Measurements from ENCODE around the gene HPD. TPM values are rescaled to one million over a fixed set of nuclear protein-coding genes. Genes with fewer than 3 reads are reported as not detected.

Gene HPD
- total RNA-seq, 4 donors from 2014 or later, result 1.9 TPM; not detected in 3

GRCh38 chr12:121806009-121806545 is 52.6 kb downstream of the HPD start:
- Histone ChIP-seq H3K9me3 (no peaks in the 10 kb centered on the region), H3K27me3 (no peaks in the 10 kb centered on the region), H3K4me1 (peaks cover 4 to 26% of the 10 kb centered on the region in 2 donors), H3K27ac (peak overlapping the region; percentile 100), H3K4me3 (peak overlapping the region; percentile 79 to 85), H3K36me3 (no peaks in the 10 kb centered on the region)
- intact Hi-C loops (cut with DNase I; ENCODE audit: low total_unique reads), result no loop called here
- peak in 1 of 2 donors; percentile 23 for DNase-seq
- no peak for TF ChIP-seq CTCF (IDR thresholded peaks at IDR 0.05)

GRCh38 chr12:121805171-121806008 is 53.3 kb downstream of the HPD start:
- peak in 1 of 2 donors; percentile 34 for DNase-seq
- no peak for TF ChIP-seq CTCF (IDR thresholded peaks at IDR 0.05)
- no peak for TF ChIP-seq POLR2A (IDR thresholded peaks at IDR 0.05)
- H3K27ac ChIP-seq, result peak overlapping the region; percentile 100
- H3K27me3 ChIP-seq, result no peaks in the 10 kb centered on the region
- H3K4me1 ChIP-seq, result peaks cover 0 to 19% of the 10 kb centered on the region in 2 donors
- H3K4me3 ChIP-seq, result peak overlapping the region; percentile 79 to 85
- no peaks in the 10 kb centered on the region for H3K9me3 ChIP-seq
- intact Hi-C loops (cut with DNase I; ENCODE audit: low total_unique reads), result no loop called here
- H3K36me3 ChIP-seq, result no peaks in the 10 kb centered on the region

GRCh38 chr12:121804417-121805111 is 54.1 kb downstream of the HPD start:
- H3K9me3 ChIP-seq, result no peaks in the 10 kb centered on the region
- H3K4me3 ChIP-seq, result peak overlapping the region; percentile 79 to 85
- intact Hi-C loops (cut with DNase I; ENCODE audit: low total_unique reads), result no loop called here
- H3K27me3 ChIP-seq, result no peaks in the 10 kb centered on the region
- no peaks in the 10 kb centered on the region for H3K36me3 ChIP-seq
- H3K27ac ChIP-seq, result peak overlapping the region; percentile 100
- TF ChIP-seq CTCF (IDR thresholded peaks at IDR 0.05), result no peak
- no peak for TF ChIP-seq POLR2A (IDR thresholded peaks at IDR 0.05)
- H3K4me1 ChIP-seq, result peaks cover 0 to 16% of the 10 kb centered on the region in 2 donors
- peak; percentile 41 to 51 for DNase-seq

GRCh38 chr12:121803861-121804416 is 54.7 kb downstream of the HPD start, which contains the start of gene SETD1B:
TSS of gene SETD1B (plus strand) at chr12:121804009. CDS start at chr12:121804738, 729 bp downstream.
- Histone ChIP-seq H3K4me3 (peak within 1 kb of the TSS; percentile 79 to 85), H3K9me3 (no peaks in the 10 kb centered on the region), H3K4me1 (peaks cover 1 to 19% of the 10 kb centered on the region in 2 donors), H3K27me3 (no peaks in the 10 kb centered on the region), H3K27ac (peak within 1 kb of the TSS; percentile 100), H3K36me3 (no peaks in the 10 kb centered on the region)
- peak; percentile 55 to 62 for DNase-seq
- TF ChIP-seq CTCF (IDR thresholded peaks at IDR 0.05) (no peak), POLR2A (IDR thresholded peaks at IDR 0.05) (peak; percentile 8 to 36)
- intact Hi-C loops (cut with DNase I; ENCODE audit: low total_unique reads), result no loop called here

All from uterus (tissue), 4 donors.